GM13976 (cell line): Measurements from ENCODE around the gene HYAL2.

Experiments
- DNase-seq: peaks from one replicate; pipeline ENCODE4 v3.0.0; 2012; ENCODE audit warnings: low spot score
- CTCF ChIP-seq: IDR thresholded peaks from 2 replicates; pipeline ENCODE4 v1.5.1; 2012; ENCODE audit warnings: borderline replicate concordance, mild to moderate bottlenecking; ENCODE audit not compliant: insufficient read depth; ENCODE audit errors: extremely low read depth, missing control alignments, control extremely low read depth
- in situ Hi-C: fragments of 300-500 bp; cut with MboI; formaldehyde crosslinking; loops from one replicate; pipeline ENCODE4 v1.12.0; 2022; ENCODE audit warnings: low sequenced_read_pairs, mixed read lengths, inconsistent platforms; ENCODE audit not compliant: unreplicated experiment

HYAL2 gene

GRCh38 chr3:50294492-50295403, 27.8 kb downstream of the HYAL2 start:
- no peak for DNase-seq
- in situ Hi-C loops = no loop called here
- TF ChIP-seq CTCF = no peak

GRCh38 chr3:50294089-50294488, 28.5 kb downstream of the HYAL2 start:
- no peak for TF ChIP-seq CTCF
- in situ Hi-C loops = no loop called here
- no peak for DNase-seq

DNA sequence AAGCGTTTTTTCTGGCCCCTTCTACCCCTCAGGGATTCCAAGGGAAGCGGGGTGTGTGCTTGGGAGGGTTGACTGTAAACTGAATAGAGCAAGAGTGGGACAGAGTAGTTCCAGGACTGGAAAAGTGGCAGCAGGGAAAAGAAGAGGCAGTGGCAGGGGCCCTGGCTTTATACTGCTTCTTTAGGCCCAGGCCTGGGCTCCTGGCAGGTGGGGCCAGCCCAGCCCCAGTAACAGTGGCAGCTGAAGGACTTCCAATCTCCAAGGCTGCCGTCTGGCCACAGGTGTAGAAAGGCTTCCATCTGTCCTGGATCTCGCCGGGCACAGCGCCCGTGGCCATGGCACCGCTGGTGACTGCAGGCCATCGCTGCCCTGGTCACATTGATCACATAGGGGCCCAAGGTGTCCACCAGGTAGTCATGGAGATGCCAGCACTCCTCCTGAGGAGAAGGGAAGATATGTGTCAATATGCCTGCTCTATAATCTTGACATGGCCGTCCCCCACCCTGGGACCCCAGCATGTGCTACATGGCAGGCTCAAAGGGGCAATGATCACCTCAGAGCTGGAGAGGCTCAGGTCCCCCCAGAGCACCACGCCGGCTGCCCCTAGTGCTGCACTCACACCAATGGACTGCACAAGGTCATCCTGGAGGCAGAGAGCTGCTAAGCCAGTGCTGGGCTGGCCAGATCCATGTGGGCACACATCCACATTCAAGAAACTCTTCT, 29.3 kb downstream of the HYAL2 start:
- no peak for TF ChIP-seq CTCF
- no peak for DNase-seq
- in situ Hi-C loops = no loop called here

DNA sequence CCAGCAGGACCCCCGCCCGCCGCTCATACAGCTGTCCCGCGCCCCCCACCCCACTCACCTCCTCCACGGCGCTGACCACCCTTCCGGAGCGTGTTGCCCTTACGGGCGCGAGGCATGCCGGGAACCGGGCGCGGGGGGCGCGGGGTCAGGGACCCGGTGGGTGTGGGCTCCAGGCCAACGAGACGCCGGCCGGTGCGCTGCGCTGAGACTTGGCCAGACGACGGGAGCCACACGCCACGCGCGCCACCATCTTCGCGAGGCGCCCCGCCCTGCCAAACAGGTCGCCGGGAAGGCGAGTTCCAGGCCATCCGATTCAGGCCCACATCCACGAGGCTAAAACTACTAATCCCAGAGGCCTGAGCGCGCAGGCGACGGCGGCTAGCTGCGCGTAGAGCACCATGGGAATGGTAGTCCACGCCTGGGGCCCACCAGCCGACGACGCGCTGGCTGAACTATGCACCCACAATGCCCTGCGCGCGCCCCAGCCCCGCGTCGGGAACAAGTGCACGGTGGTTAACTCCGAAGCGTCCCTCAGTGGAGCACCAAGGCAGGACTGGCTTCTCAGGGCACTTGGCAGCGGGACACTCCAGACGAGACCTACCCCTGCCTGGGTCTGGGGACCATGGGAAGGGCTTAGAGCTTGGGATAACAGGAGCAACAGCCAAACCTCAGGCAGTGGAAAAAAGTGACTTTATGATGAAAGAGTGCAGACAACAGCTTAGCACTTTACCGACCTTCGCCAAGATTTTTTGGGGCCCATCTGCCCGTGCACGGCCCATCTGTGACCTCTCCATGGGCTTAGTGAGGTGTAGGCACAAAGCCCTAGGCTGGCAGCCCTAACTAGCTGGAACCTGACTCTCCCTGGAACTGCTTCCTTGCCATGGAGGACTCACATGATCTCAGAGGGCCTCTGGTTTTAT, 30.1 kb downstream of the HYAL2 start, which contains the start of gene IFRD2:
TSS of gene IFRD2 (minus strand) at position 271 of the 920 bp plus-strand sequence. CDS start at position 116, 155 bp downstream.
- no peak for TF ChIP-seq CTCF
- in situ Hi-C loops = no loop called here
- peak; percentile 97 for DNase-seq

DNA sequence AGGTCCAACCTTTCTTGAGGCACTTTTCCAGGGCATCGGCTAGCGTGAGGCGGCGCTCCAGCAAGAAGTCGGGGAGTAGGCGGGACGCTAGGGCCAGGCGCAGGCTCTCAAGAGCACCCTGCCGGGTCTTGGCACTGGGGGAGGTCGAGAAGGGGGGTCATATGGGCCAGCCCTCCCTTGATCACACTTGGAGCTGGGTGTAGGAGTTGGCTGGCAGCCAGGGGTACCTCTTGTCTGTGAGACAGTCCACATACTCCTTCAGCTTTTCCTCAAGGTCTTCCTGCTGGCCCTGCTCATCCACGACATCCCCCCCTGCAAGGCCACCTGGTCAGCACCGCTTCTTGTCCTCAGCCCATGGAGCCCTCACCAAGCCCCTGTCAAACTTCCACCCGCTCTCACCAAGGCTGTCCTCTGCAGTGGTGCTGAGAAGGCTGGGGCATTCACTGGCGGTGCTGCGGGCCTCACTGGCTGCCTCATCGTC, 32.3 kb downstream of the HYAL2 start:
- TF ChIP-seq CTCF = no peak
- no peak for DNase-seq
- in situ Hi-C loops = no loop called here

- DNase-seq = no peak
- in situ Hi-C loops = no loop called here
- TF ChIP-seq CTCF = no peak
Observed at GRCh38 chr3:50289130-50289529, 33.4 kb downstream of the HYAL2 start.
